ENCODE measurements around the gene IL36A.

Gene IL36A

GRCh38 chr2:113053666-113054065, 48.4 kb downstream of the IL36A start:
- DNase-seq: no peak

DNA sequence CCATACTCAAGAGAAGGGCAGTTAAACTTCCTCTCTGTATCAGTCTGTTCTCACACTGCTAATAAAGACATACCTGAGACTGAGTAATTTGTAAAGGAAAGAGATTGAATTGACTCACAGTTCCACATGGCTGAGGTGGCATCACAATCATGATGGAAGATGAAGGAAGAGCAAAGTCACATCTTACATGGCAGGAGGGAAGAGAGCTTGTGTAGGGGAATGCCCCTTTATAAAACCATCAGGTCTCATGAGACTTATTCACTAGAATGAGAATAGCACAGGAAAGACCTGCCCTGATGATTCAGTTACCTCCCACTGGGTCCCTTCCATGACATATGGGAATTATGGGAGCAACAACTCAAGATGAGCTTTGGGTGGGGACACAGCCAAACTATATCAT, 48.8 kb downstream of the IL36A start:
- no peak for DNase-seq

DNA sequence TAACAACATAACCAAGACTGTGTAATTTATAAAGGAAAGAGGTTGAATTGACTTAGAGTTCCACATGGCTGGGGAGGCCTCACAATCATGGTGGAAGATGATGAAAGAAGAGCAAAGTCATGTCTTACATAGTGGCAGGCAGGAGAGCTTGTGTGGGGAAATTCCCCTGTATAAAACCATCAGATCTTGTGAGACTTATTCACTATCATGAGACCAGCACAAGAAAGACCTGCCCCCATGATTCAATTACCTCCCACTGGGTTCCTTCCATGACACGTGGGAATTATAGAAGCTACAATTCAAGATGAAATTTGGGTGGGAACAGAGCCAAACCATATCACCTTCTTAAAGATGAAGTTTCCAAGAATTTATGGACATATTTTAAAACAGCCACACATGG, 51.3 kb downstream of the IL36A start:
- DNase-seq: no peak

DNA sequence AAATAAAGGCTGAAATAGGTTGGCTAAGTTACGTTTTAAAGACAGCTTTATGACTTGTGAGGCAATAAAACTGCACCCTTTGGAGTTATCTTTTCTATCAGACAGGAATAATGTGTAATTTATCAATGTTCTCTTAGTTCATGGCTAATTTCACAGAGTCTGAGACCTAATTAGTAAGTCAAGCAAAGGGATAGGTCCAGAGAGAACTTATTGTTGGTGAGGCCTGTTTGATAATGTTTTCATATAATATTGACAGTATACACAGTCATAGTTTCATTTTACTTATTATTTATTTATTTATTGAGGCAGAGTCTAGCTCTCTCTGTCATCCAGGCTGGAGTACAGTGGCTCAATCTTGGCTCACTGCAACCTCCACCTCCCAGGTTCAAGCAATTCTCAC, 51.9 kb downstream of the IL36A start:
- DNase-seq: no peak

All from HCEC 1CT (cell line).